Germinal center (tissue), 1 donor: ENCODE results near the gene HPSE2.

Experiments
- DNase-seq: peaks from one replicate; pipeline ENCODE4 v3.0.0; 2012; ENCODE audit warnings: mixed read lengths, low spot score

The HPSE2 gene

DNA sequence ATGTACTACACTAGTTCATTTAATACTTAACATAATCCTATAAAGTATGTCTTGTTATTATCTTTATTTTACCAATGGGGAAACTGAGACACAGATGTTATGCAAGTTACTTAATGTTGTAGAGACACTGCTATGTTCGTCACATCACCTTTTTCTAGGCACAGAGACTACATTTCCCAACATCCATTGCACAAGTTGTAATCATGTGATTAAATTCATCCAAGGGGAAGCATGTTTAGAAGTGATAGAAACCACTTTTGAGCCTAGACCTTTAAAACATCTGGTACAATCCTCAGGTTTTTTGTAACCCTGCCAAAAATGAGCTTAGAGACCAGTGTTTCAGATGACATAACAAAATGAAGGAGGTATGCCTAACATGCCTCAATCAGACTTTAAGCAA lies 402.1 kb downstream of the HPSE2 start:
- DNase-seq = no peak

DNA sequence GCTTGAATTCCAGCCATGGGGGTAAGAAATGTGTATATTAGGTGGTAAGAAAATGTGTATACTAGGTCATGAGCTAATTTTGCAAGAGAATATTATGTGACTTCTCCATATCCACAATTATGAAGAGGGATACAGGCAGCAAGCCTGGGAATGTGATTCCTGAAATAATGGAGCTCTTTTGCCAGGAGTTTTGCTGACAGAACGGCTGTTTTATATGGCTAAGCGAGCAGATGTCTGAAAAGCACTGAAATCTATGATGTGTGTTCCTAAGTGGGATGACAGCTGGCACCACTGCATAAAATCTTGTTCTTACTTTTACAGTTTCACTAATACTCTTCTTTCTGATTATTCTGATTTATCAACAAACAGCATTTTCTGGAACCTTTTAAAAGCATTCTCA lies 402.9 kb downstream of the HPSE2 start:
- DNase-seq = no peak

DNA sequence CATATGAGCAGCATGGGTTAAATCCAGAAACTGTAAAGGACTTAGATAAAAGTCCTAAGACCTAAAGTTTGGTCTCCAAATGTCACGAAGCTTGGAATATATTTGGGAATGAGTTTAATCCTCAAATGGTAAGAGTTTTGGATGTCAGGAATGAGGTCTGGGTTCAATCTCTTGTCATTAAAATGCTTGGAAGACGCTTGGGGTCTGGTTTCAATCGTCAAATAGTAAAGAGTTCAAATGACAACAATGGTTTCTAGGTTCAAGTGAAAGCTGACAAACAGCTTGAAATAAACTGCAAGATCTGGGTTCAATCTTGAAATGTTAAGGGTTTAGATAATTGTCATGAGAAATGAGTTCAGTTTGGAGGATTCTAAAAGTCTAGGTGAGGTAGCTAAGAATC lies 403.5 kb downstream of the HPSE2 start:
- DNase-seq = no peak

DNA sequence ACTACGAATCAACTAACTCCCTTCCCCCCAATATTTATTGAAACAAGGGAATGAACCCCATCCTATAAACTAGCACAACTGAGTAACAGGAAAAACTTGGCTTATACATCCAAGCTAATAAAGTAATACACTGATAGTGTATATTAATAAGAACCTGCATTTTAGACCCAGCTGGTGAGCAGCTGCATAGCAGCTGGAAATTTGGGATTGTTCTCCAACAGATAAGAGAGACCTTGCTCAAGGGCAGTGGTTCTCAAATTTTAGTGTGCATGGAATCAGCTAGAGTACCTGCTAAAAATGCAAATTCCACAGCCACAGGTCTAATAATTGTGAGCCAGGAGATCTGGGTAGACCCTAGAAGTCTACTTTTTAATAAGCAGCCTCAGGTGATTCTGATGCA lies 404.3 kb downstream of the HPSE2 start:
- DNase-seq = no peak

DNA sequence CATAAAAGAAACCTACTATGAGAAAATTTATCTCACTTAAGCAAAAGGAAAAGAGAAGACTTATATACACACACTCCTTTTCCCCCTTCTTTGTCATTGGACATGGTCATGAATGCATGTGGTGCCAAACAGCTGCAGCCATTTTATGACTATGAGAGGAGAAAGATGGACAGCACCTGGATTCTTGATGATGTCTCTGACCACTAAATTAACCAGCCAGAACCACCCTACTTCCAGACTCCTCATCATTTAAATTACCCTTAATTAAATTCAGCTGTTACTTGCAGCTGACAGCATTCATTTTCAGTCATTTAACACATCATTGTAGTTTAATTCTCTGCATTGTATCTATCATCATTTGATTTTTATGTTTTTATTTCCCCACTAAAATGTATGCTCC lies 409.9 kb downstream of the HPSE2 start:
- DNase-seq = no peak

DNA sequence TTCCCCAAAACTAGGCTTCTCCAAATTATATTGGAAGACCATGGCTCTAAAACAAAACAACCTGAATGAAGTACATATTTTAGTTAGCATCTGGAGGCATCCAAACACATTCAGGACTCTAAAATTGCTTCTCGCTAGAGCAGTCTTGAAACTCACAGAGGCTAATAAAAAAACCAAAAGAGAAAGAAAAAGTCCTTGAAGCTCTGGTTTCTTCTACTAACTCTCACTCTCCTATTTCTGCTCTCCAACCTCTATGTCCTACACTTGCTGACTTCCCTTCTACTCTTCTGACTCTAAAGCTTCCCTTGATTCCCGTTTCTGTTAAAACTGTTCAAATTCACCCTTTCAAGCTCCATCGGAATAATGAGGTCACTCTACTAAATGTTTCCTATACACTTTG lies 418.3 kb downstream of the HPSE2 start:
- DNase-seq = no peak

DNA sequence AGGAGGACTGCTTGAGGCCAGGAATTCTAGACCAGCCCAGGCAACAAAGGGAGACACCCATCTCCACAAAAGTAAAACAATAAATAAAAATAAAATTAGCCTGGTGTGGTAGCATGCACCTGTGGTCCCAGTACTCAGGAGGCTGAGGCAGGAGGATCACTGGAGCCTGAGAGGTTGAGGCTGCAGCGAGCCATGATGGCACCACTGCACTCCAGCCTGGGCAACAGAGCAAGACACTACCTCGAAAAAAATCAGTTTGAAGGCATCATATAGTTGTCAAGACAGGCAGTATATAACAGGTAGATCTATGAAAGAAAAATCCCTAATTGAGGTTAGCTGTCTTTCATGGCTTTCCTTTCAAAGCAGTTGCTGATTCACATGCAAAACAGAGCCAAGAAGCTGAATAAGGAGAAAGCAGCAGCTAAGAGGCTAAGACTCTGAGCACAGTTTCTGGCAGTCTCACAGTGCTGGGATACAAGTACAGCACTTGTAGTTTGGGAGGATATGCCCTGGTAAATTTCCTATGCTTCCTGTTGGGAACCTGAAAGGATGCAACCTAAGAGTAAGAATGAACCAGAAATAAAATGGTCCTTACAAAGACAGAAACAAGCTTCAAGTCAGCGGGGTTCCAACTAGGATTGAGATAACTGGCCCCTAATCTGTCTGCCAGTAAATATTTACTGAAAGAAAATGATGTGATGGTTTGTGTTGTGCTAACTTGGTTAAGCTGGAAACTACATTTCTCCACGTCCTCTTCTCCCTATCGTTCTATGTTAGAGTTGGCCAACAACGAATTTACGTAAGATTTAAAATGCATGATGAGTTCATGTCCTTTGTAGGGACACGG lies 420.4 kb downstream of the HPSE2 start:
- no peak for DNase-seq

DNA sequence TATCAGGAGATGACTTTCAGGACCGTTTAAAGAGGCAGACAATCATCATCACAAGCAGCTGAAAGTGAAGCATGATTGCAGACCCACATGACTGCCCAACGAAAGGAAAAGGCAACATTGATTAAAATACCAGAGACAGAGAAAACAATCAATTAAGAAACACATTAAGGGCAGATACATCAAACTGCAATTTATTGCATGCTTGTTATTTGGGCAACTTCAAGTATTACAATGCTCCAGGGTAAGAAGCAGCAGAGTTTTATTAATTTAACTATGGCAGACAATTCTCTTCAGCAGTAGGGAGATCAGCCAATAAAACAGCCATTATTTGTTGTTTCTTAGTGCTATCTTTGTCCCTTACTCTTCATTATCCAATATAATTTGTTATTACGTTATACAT lies 421.2 kb downstream of the HPSE2 start:
- DNase-seq = no peak

DNA sequence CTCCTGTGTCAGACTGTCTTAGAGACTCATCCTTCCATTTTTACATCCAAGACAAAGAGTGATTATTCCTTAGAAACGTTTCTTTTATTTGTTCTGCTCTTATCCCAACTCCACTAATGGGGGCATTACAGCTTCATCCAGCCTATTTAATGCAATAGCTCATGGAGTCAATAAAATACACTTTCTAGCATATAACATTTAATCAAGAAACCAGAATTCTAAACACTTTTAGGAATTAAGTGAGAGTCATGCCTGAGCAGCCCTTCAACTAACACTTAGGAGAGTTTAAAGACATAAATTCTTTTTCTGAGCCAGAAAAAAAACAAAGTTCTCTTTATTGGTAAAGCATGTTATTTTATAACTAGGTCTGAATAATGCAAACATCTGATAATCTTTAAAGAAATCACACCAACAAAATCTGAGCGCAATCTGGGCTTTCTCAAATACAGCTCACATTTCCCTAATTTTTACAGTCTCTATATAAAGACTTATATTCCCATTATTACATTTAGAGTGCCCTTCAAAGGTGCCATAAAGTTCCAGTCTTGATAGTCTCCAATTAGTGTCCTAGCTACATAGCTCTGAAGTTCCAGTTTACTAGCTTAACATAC lies 427.3 kb downstream of the HPSE2 start:
- no peak for DNase-seq

DNA sequence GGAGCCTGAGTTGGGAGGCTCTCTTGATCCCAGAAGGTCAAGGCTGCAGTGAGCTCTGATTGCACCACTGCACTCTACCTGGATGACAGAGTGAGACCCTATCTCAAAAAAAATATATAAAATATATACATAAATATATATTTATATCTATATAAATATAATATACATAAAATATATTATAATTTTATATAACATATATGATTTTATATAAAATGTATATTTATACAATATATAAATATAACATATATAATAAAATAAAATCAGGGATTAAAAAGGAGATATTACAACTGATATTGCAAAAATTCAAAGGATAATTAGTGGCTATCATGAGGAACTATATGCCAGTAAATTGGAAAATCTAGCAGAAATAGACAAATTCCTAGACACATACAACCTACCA lies 435.4 kb downstream of the HPSE2 start:
- DNase-seq = no peak

DNA sequence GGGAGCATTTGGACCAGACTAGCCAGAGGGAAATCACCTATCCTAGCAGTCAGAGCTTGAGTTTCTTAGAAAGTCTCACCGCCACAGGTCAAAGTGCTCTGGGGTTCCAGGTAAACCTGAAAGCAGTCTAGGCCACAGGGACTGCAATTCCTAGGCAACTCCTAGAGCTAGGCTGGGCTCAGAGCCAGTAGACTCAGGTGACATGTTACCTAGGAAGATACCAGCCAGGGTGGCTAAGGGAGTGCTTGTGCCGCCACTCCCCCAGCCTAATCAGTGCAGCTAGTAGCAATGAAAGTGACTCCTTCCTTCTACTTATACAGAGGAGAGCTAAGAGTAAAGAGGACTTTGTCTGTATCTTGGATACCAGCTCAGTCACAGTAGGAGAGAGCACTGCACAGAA lies 440.2 kb downstream of the HPSE2 start:
- no peak for DNase-seq

DNA sequence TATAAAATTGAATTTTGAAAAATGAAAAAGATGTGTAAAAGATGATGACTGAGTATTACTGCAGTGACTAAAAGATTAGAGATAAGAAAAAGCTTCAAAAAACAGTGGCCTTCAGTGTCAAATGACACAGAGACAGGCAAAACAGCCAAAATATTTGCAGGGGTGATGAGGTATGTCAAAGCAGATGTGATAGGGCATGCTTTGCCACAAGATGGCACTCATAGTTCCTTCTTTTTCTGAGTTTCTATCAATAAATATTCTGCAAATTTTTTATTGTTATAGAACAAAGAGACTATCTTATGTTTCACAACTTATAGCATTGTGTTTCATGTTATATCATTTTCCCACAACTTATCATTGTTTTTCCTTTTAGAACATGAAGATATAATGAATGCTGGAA lies 444.8 kb downstream of the HPSE2 start:
- DNase-seq = peak; percentile 24

DNA sequence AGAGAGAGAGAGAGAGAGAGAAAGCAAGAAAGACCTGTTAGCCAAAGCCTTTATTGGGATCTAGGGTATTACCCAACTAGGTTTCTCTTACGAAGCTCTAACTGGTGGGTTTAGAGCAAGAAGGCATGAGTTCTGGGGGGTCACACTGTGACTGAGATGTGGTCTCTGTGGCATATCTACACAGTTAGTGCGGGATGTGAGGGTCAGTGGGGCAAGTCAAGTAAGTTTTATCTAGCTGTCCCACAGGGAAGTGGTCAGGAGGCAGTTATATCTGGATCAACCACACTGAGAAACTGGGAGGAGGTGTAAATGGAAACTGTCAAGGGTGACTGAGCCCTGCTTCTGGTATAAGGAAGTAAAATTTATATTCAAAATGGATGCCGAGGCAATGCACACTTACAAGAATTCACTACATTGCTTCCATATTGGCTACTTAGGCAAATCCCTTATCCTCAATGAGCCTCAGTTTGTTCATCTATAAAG lies 457.3 kb downstream of the HPSE2 start:
- no peak for DNase-seq

DNA sequence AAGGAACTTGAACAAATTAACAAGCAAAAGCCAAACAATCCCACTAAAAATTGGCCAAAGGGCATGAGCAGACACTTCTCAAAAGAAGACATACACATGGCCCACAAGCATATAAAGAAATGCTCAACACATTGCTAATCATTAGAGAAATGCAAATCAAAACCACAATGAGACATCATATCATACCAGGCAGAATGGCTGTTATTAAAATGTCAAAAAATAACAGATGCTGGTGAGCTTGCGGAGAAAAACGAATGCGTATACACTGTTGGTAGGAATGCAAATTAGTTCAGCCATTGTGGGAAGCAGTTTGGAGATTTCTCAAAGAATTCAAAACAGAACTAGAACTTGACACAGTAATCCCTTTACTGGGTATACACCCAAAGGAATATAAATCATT lies 477.2 kb downstream of the HPSE2 start:
- DNase-seq = no peak

DNA sequence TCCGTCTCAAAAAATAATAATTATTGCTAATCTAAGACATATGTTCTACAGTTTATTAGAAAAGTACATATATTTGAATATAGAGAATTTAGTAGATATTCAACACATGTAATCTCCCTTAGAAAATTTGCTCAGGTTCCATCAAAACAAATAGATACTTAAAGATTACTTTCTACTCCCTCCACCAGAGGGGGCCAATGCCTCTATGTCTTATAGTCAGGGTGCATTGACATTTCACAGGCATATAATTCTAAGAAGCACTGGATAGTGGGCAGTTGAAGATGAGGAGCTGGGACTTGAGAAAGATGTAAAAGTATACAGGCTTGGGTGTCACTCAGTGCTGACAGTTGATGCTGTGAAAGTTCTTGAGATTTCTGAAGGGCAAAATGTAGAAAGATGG lies 487.4 kb downstream of the HPSE2 start:
- peak; percentile 5 for DNase-seq

DNA sequence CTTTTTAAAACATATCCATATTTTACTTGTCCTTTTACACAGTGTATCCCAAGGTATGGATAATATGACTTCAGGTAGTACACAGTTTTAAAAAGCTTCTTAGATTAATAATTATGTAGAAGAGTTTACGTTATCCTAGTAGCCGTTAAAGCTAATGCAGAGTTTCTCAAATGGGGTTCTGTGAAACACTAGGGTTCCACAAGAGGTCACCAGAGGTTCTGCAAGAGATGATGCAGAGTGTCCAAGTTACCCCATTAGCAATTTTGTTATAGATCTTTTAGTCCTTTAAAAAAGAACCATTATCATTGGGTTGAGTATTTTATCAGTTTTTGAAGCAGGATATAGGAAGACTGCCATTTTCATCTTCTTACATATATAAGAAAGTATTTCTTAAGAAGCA lies 490.0 kb downstream of the HPSE2 start:
- no peak for DNase-seq

DNA sequence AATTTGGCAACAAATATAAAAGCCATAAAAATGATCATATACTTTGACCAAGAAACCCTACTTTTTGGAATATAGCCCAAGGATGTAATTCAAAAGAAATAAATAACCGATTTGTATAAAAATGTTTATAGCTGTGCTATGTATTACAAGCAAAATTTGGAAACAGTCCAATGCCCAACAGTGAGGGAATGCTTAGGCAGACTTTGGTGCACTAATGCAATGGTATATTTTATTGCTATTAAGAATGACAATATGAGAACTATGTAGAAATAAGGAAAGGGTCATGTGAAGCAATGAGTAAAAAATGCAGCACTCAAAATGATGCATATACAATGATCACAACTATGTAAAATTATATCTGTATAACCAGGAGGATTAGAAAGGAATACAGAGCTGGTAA lies 515.1 kb downstream of the HPSE2 start:
- no peak for DNase-seq

DNA sequence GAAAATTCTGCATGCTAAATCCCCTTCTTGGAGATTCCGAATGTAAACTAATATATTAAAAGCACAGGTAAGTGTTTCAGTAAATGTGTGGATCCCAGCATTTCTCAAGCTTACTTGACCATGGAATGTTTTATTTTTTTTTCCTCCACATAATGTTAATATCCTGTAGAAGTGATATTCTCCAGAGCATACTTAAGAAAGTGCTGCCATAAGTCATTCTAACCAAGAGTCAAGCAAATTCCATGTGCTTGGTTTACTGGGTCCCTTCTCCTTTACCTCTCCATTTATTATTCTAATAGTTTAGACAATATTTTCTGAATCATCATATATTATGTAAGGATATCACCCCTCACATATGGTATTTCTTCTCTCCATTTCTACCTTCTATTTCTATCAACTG lies 522.1 kb downstream of the HPSE2 start:
- no peak for DNase-seq

DNA sequence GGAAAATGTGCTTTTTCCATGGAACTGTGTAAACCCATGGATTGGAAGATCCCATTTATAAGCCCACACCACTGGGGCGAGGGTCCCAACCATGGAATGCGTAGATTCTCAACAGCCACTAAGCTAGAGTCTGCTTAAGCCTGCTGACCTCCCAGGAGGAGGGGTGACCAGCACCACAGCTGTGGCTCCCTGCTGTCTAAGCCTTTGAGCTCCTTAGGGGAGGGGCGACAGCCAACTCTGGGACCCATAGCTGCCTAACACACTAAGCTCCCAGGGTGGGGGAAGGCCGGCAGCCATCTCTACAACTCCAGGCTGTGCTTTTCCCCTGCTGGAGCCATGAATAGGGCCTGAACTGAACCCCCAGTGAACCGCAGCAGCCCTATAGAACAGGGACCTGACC lies 539.1 kb downstream of the HPSE2 start:
- DNase-seq = no peak

DNA sequence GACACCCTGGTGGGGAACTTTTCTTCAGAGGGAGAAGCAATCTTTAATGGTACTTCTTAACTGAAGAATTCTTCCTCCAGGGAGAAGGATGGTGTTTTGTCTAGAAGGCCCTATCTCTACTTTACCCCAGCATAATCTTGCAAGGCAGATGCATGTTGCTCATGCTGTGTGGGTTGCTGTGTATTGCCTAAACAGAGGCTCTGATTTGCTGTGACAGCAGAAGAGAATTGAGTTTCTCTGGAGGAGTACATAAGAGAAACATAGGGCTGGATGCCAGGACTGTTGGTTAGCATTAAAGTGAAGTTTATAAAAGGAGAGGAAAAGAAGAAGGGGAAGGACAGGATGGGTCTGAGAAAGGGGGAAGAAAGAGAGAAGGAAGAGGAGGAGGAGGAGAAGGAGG lies 540.8 kb downstream of the HPSE2 start:
- DNase-seq = no peak

DNA sequence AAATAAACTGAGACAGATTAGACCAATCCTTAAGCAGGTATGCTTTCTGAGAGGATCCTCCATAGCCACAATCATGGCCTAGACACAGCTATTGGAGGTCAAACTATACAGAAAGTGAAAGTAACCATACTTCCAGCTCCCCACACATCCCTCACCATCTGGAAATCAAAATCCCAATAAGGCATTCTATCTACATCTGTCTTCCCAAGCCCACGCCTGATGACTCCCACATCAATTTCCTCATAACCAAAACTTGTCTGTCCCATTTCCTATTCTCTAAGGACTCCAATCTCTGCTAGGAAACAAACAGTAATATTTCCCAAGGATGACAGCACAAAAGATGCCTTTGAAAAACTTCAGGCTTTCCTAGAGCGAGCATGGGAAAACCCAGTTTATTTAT lies 541.6 kb downstream of the HPSE2 start:
- no peak for DNase-seq

DNA sequence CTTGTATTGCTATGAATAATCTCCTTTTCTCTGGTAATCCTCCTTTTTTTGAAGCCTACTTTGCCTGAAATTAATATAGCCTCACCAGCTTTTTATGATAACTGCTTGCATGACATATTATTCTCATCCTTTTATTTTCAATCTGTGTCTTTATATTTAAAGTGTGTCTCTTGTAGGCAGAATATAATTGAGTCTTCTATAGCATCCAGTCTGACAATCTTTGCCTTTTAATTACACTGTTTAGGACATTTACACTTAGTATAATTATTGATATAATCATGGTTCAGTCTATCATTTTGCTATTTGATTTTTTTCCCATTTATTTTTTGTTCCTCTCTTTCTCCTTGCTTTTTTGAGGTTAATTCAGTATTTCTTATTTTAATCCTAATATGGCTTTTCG lies 548.0 kb downstream of the HPSE2 start:
- DNase-seq = no peak

DNA sequence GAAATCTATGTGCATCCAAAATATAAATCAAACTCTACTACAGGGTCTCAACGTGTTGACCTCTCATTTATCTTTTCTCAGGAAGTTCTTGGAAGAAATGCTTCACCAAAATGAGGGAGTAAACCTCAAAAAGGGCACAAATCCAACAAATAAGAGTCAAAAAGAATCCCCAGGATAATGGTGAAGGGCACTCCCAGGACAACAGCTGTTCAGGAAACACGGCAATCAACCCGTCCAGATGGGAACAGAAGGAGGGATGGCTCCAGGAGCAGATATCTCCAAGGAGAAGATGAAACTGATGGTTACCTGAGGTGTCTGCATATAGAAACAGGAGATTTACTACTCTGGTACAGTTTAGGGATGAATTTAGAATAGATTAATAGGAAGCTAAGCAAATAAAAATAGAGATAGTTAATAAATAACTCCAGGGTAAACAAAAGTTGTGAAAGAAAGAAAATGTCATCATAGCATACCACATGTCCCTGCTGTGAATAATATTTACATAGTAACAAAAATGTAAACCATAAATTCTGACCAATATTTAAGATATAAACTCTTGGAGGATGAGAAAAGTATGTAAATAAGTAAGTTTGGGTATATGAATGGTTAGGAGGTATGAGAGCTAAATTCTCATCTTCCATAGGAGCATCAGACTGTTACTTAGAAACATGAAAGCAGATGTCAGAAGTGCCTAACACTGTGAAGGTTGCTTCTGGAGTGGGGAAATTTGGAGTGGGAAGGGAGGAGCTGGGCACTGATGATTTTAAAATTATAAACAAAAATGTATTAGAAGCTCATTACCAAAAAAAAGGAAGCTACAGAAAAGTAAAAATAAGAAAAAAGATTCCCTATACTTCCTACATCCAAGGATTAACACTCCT lies 551.4 kb downstream of the HPSE2 start:
- DNase-seq = no peak
